HepG2 (cell line): ENCODE data around the gene PPY. TPM values are rescaled to one million over a fixed set of nuclear protein-coding genes. Genes with fewer than 3 reads are reported as not detected.
A peak's percentile ranks its signal among the peaks of the same experiment; 100 is the strongest.

Source experiments
- ARNT2 ChIP-seq: sonication (generic); formaldehyde crosslinking; IDR thresholded peaks from 2 replicates; pipeline ENCODE4 v1.8.0; 2022; ENCODE audit warnings: mild to moderate bottlenecking, low read depth, missing genetic modification reagents, moderate library complexity
- ATF7 ChIP-seq, 2 experiments: fragments of 450-650 bp in 1 of 2; sonication (generic) in 1 of 2; formaldehyde crosslinking in 1 of 2; IDR thresholded peaks; 2 replicates each; pipeline versions ENCODE4 v1.4.0 to v1.6.1; 2016 to 2020; ENCODE audit warnings: antibody characterized with exemption in 1 of 2, mild to moderate bottlenecking in 1 of 2, missing genetic modification reagents in 1 of 2
- FOXM1 ChIP-seq: sonication (generic); formaldehyde crosslinking; IDR thresholded peaks from 2 replicates; pipeline ENCODE4 v1.5.0; 2020; ENCODE audit warnings: missing genetic modification reagents
- MTA1 ChIP-seq: sonication (generic); formaldehyde crosslinking; IDR thresholded peaks from 2 replicates; pipeline ENCODE4 v1.4.0; 2020; ENCODE audit warnings: missing genetic modification reagents, mild to moderate bottlenecking, borderline replicate concordance
- MTF1 ChIP-seq: sonication (generic); formaldehyde crosslinking; IDR thresholded peaks from 2 replicates; pipeline ENCODE4 v1.5.0; 2020; ENCODE audit warnings: missing genetic modification reagents
- POLR2AphosphoS5 ChIP-seq: IDR thresholded peaks from 2 replicates; pipeline ENCODE4 v1.6.1; 2012; ENCODE audit warnings: low read depth, low read length
- RBM22 ChIP-seq: fragments of 200-400 bp; formaldehyde crosslinking; optimal IDR thresholded peaks from 2 replicates; pipeline ENCODE3; 2017; ENCODE audit warnings: mild to moderate bottlenecking, low read length, moderate library complexity
- RCOR2 ChIP-seq: IDR thresholded peaks from 2 replicates; pipeline ENCODE4 v1.6.1; 2016; ENCODE audit warnings: missing biosample characterization, missing genetic modification reagents
- RXRA ChIP-seq: sonication (generic); formaldehyde crosslinking; IDR thresholded peaks from 2 replicates; pipeline ENCODE4 v1.5.1; 2020; ENCODE audit warnings: missing genetic modification reagents
- TGIF2 ChIP-seq: IDR thresholded peaks from 2 replicates; pipeline ENCODE4 v1.6.1; 2016; ENCODE audit warnings: control low read depth, missing compliant biosample characterization
- ZFP82 ChIP-seq: sonication (generic); formaldehyde crosslinking; IDR thresholded peaks from 2 replicates; pipeline ENCODE4 v1.5.1; 2020; ENCODE audit warnings: mild to moderate bottlenecking, missing genetic modification reagents, borderline replicate concordance
- ZNF160 ChIP-seq: sonication (generic); formaldehyde crosslinking; IDR thresholded peaks from 2 replicates; pipeline ENCODE4 v1.8.0; 2022; ENCODE audit warnings: mild to moderate bottlenecking, inconsistent platforms, missing genetic modification reagents
- ZNF678 ChIP-seq: sonication (generic); formaldehyde crosslinking; IDR thresholded peaks from 2 replicates; pipeline ENCODE4 v1.4.0; 2020; ENCODE audit warnings: mild to moderate bottlenecking, missing genetic modification reagents
- polyA plus RNA-seq, 8 experiments: library from polyadenylated mRNA; depleted of rRNA in 3 of 8; stranded (reverse) in 7 of 8; unstranded in 1 of 8; fragments of >200 nt; fragmentation: Illumina TruSeq in 4 of 8; extraction: Trizol in 4 of 8; gene quantifications; 2 replicates each; pipeline versions ENCODE4 v1.2.1 to v1.2.3, GENCODE V29; 2011 to 2016; ENCODE audit warnings: low read depth in 4 of 8, missing spikeins in 1 of 8, mixed read lengths in 1 of 8; ENCODE audit not compliant: insufficient read depth in 1 of 8
- total RNA-seq, 5 experiments: library from RNA; depleted of rRNA; stranded (reverse); fragments of >200 nt; fragmentation: Illumina TruSeq; extraction: Trizol; gene quantifications; 2 replicates each; pipeline ENCODE4 v1.2.3, GENCODE V29; 2016; ENCODE audit warnings: low read depth in 1 of 5
- TF ChIP-seq, protein P1 (sequence below): IDR thresholded peaks from 2 replicates; pipeline ENCODE4 v1.6.1; 2016; ENCODE audit warnings: control low read depth
- TF ChIP-seq, protein P2 (sequence below): sonication (generic); formaldehyde crosslinking; IDR thresholded peaks from 2 replicates; pipeline ENCODE4 v1.5.0; 2020; ENCODE audit warnings: mild to moderate bottlenecking, missing genetic modification reagents, borderline replicate concordance
- TF ChIP-seq, protein P3 (sequence below): sonication (generic); formaldehyde crosslinking; IDR thresholded peaks from 2 replicates; pipeline ENCODE4 v1.5.0; 2020; ENCODE audit warnings: mild to moderate bottlenecking, missing genetic modification reagents, borderline replicate concordance

PPY gene
- total and polyA plus RNA-seq, 2 of the 13 experiments (the other 11 are each of a cell fraction or from before 2014, with no cell fraction given), result not detected

DNA sequence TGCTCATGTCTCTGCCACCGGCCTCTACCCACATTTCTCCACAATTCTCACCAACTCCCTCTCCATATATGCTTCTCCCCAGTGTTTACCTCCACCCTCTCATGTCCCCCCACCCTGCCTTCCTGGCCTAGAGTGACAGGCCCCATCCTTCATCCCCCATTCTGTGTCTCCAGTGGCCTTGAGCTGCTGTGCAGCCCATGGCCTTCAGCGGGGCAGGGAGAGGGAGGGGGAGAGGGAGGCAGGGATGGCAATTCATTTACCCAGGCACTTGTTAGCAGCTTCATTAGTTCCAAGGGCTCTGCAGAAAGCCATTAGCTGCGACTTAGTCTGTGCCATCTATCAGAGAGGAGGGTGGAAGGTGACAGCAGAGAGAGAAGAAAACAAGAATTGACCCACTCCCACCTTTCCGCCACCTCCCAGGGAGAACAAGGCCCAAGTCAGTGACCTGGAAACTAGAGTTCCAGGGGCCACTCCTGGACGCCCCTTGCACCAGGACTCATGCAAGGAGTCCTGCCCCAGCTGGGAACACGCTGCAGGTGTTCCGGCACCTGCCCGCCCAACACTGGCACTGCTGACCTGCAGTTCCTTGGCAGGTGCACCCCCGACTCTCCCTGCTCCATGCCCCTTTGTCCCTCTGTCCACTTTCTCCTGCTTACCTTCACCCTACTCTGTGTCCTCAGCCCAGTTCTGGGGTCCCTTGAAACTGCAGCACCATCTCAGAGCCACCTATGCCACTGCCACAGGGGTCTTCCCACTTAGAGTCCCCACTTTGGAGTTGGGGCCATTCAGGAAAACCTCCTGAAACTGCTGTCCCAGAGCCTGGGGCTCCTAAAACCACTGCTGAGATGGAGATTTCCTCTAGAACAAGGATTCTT lies 34.9 kb upstream of the PPY start (continued):
- TF ChIP-seq, protein P1, sequence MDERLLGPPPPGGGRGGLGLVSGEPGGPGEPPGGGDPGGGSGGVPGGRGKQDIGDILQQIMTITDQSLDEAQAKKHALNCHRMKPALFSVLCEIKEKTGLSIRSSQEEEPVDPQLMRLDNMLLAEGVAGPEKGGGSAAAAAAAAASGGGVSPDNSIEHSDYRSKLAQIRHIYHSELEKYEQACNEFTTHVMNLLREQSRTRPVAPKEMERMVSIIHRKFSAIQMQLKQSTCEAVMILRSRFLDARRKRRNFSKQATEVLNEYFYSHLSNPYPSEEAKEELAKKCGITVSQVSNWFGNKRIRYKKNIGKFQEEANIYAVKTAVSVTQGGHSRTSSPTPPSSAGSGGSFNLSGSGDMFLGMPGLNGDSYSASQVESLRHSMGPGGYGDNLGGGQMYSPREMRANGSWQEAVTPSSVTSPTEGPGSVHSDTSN, result peak; percentile 74
- TF ChIP-seq RBM22 (no peak), FOXM1 (CRISPR knock-in tag) (no peak), TGIF2 (no peak), MTF1 (no peak), ATF7 (IDR thresholded peaks at IDR 0.05) (no peak), ATF7 (CRISPR knock-in tag; IDR thresholded peaks at IDR 0.05) (no peak), RXRA (no peak), ZFP82 (no peak), ZNF678 (no peak), ARNT2 (CRISPR knock-in tag) (no peak), POLR2AphosphoS5 (no peak), ZNF160 (no peak), MTA1 (CRISPR knock-in tag) (0 out of 2 replicates have a peak, but pooled peaks have one; percentile 46), RCOR2 (CRISPR knock-in tag) (no peak)
- TF ChIP-seq, protein P2, sequence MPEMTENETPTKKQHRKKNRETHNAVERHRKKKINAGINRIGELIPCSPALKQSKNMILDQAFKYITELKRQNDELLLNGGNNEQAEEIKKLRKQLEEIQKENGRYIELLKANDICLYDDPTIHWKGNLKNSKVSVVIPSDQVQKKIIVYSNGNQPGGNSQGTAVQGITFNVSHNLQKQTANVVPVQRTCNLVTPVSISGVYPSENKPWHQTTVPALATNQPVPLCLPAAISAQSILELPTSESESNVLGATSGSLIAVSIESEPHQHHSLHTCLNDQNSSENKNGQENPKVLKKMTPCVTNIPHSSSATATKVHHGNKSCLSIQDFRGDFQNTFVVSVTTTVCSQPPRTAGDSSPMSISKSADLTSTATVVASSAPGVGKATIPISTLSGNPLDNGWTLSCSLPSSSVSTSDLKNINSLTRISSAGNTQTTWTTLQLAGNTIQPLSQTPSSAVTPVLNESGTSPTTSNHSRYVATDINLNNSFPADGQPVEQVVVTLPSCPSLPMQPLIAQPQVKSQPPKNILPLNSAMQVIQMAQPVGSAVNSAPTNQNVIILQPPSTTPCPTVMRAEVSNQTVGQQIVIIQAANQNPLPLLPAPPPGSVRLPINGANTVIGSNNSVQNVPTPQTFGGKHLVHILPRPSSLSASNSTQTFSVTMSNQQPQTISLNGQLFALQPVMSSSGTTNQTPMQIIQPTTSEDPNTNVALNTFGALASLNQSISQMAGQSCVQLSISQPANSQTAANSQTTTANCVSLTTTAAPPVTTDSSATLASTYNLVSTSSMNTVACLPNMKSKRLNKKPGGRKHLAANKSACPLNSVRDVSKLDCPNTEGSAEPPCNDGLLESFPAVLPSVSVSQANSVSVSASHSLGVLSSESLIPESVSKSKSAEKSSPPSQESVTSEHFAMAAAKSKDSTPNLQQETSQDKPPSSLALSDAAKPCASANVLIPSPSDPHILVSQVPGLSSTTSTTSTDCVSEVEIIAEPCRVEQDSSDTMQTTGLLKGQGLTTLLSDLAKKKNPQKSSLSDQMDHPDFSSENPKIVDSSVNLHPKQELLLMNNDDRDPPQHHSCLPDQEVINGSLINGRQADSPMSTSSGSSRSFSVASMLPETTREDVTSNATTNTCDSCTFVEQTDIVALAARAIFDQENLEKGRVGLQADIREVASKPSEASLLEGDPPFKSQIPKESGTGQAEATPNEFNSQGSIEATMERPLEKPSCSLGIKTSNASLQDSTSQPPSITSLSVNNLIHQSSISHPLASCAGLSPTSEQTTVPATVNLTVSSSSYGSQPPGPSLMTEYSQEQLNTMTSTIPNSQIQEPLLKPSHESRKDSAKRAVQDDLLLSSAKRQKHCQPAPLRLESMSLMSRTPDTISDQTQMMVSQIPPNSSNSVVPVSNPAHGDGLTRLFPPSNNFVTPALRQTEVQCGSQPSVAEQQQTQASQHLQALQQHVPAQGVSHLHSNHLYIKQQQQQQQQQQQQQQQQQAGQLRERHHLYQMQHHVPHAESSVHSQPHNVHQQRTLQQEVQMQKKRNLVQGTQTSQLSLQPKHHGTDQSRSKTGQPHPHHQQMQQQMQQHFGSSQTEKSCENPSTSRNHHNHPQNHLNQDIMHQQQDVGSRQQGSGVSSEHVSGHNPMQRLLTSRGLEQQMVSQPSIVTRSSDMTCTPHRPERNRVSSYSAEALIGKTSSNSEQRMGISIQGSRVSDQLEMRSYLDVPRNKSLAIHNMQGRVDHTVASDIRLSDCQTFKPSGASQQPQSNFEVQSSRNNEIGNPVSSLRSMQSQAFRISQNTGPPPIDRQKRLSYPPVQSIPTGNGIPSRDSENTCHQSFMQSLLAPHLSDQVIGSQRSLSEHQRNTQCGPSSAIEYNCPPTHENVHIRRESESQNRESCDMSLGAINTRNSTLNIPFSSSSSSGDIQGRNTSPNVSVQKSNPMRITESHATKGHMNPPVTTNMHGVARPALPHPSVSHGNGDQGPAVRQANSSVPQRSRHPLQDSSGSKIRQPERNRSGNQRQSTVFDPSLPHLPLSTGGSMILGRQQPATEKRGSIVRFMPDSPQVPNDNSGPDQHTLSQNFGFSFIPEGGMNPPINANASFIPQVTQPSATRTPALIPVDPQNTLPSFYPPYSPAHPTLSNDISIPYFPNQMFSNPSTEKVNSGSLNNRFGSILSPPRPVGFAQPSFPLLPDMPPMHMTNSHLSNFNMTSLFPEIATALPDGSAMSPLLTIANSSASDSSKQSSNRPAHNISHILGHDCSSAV (CRISPR knock-in tag), result no peak
- TF ChIP-seq, protein P3, sequence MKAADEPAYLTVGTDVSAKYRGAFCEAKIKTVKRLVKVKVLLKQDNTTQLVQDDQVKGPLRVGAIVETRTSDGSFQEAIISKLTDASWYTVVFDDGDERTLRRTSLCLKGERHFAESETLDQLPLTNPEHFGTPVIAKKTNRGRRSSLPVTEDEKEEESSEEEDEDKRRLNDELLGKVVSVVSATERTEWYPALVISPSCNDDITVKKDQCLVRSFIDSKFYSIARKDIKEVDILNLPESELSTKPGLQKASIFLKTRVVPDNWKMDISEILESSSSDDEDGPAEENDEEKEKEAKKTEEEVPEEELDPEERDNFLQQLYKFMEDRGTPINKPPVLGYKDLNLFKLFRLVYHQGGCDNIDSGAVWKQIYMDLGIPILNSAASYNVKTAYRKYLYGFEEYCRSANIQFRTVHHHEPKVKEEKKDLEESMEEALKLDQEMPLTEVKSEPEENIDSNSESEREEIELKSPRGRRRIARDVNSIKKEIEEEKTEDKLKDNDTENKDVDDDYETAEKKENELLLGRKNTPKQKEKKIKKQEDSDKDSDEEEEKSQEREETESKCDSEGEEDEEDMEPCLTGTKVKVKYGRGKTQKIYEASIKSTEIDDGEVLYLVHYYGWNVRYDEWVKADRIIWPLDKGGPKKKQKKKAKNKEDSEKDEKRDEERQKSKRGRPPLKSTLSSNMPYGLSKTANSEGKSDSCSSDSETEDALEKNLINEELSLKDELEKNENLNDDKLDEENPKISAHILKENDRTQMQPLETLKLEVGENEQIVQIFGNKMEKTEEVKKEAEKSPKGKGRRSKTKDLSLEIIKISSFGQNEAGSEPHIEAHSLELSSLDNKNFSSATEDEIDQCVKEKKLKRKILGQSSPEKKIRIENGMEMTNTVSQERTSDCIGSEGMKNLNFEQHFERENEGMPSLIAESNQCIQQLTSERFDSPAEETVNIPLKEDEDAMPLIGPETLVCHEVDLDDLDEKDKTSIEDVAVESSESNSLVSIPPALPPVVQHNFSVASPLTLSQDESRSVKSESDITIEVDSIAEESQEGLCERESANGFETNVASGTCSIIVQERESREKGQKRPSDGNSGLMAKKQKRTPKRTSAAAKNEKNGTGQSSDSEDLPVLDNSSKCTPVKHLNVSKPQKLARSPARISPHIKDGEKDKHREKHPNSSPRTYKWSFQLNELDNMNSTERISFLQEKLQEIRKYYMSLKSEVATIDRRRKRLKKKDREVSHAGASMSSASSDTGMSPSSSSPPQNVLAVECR (CRISPR knock-in tag), result no peak
